Ovary (tissue), 3 donors: Measurements from ENCODE around the gene JARID2.

Source experiments
- EP300 ChIP-seq: sonication (generic); formaldehyde crosslinking; IDR thresholded peaks from one replicate; pipeline ENCODE4 v1.6.1; 2017; ENCODE audit warnings: antibody characterized with exemption
- POLR2A ChIP-seq: fragments of 450-650 bp; IDR thresholded peaks from one replicate; pipeline ENCODE4 v1.6.1; 2017; ENCODE audit warnings: antibody characterized with exemption, mild to moderate bottlenecking, moderate library complexity
- TF ChIP-seq, protein P1 (sequence below), 3 donors: fragments of 450-650 bp in 2 of 3; fragments of 200-600 bp in 1 of 3; IDR thresholded peaks; one replicate each; pipeline versions ENCODE4 v1.5.1 to v1.8.0; 2016 to 2022; ENCODE audit warnings: antibody characterized with exemption in 3 of 3, mild to moderate bottlenecking in 1 of 3
- donor health status: DM: no; HTN: no; CAD: no.

DNA sequence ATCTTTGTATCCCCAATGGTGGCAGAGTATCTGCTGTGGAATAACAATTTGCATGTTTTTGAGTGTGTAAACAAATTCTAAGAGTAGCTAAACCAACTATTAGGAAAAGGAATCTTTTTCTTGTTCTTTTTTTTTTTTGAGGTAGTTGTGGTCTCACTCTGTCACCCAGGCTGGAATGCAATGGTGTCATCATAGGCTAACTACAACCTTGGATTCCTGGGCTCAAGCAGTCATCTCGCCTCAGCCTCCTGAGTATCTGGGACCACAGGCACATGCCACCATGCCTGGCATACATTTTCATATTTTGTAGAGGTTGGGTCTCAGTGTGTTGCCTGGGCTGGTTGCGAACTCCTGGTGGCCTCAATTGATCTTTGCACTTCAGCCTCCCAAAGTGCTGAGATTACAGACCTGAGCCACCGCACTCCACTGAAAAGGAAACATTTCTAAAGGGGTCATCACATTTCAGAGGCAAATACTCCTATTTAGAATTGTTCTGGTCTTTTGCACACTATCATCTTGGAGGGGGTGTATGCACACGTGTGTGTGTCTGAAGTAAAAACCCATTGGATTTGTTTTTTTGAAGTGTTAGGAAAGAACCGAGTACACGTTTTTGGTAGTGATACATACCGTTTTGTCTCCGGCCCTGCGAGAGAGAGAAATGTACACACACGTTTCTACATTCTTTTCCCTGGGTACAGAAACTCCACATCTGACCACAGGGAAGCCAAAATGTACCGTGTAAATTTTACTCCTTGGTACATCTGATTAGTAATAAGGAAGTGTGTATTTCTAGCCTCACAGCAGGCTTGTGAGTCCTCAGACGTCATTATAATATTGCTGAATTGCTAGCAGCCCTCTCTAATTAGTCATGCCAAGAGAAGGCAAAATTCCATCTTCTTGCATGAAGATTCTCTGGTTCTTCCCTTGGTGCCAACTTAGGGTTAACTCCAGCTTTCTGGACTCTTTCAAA, 183.6 kb downstream of the JARID2 start:
- TF ChIP-seq, protein P1, sequence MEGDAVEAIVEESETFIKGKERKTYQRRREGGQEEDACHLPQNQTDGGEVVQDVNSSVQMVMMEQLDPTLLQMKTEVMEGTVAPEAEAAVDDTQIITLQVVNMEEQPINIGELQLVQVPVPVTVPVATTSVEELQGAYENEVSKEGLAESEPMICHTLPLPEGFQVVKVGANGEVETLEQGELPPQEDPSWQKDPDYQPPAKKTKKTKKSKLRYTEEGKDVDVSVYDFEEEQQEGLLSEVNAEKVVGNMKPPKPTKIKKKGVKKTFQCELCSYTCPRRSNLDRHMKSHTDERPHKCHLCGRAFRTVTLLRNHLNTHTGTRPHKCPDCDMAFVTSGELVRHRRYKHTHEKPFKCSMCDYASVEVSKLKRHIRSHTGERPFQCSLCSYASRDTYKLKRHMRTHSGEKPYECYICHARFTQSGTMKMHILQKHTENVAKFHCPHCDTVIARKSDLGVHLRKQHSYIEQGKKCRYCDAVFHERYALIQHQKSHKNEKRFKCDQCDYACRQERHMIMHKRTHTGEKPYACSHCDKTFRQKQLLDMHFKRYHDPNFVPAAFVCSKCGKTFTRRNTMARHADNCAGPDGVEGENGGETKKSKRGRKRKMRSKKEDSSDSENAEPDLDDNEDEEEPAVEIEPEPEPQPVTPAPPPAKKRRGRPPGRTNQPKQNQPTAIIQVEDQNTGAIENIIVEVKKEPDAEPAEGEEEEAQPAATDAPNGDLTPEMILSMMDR (IDR thresholded peaks at IDR 0.05) = no peak
- TF ChIP-seq EP300 = no peak
- TF ChIP-seq POLR2A = no peak
